NOMO-1 treated with dmso at 0.1 percent for 144 hours (cell line): Measurements from ENCODE around the gene ARHGEF3.

Experiments used
- DNase-seq: peaks from one replicate; lab custom pipeline; 2025; ENCODE audit not compliant: unreplicated experiment; lab: John Stamatoyannopoulos, UW

The ARHGEF3 gene

DNA sequence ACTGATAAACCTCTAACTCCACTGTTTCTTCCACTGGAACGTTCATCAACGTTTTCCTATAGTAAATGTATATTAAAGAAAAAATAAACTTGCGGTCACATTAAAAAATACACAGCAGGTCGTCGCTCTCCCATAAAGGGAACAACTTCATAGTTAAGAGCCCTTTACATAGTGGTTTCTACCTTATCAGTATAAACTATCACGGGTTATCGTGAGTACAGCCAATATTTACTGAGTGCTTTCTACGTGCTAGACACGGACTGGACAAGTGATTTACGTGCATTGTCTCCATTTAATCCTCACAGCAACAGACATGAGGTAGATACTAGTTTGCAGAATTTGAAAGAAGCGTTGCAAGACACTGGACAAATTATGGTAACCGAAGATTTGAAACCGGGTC is 117.7 kb downstream of the ARHGEF3 start:
- no peak for DNase-seq

DNA sequence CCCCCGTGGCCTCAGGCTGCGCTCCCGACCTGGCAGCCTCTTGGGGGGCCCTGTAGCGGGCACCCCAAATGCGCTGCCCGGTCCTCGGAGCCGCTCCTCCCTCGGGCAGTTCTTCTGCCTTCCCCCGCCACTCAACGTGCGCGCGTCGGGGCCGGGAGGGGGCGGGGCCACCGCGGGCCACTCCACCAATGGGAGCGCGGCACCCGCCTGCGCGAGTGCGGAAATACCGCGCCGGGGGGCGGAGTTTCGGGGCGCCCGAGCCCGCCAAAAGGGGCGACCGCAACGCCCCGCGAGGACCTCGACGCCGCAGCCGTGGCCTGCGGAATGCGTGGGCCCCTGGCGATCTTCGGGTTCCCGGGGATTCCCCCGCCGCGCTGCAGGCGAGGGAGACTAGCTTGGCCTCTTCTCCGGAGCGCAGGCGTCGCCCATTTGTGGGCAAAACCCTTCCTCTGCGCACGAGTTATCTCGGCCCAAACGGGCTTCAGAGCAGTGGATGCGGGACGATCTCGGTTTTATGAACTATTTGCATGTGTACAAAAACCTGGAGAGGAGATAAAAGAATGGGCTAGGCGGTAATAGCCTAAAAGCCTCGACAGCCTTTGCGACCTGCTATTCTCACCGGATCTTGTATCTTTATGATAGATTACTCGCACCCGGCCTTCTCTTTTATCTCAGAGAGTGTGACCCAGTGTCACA is 118.5 kb downstream of the ARHGEF3 start, which contains the start of gene TASOR:
Gene TASOR (minus strand): TSS at position 144 of the 696 bp plus-strand sequence. CDS start 259 bp downstream, outside the sequence.
- peak; percentile 44 for DNase-seq

DNA sequence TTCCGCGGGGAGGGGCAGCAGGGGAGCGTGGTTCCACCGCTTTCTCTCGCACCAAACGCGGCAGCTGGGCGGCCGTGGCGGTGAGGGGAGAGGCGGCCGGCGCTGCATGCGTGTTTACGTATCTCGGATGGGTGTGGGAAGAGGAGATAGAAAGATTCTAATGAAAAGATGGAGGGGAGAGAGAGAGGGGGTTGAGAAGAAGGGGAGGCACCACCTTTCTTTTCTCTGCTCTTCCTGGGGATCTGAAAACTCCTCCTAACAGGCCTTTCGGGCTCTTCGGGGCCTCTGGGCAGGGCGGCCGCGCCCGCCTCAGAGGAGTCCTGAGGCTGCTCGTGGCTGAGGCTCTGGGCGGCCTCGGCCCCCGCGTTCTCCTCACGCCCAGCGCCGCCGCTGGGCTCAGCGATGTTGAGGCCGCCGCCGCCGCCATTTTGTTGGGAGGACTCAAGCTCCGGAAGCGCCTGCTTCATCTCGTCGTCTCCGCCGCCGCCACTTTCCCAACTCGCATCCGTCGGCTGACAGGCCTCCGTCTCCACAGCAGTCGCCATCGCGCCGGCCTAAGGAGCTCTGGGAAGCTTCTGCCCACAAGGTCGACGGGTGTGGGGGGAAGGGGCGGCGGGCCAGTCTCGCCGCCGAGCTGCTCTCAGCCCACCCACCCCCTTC is 119.2 kb downstream of the ARHGEF3 start:
- DNase-seq, result peak; percentile 75

DNA sequence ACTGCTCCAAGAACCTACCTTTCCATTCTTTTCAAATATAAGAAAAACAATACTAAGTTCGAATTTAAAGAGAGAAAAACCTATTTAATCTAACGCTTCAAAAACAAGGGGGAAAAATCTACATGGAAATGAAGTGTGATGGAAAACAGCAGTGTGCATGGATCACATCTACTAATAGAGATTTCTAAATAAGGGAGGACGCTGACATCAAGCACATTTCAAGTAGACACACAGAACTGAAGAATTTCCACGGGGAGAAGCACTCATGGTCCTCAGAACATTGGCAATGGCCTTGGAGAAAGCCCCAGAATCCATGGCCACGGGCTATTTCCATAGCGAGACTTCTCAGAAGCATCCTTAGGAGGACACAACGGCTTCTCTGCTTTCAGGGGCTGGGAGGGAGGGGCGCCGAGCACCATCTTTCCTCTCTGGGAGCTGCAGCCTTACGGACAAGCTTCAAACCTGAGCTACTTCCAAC is 119.7 kb downstream of the ARHGEF3 start:
- no peak for DNase-seq

DNA sequence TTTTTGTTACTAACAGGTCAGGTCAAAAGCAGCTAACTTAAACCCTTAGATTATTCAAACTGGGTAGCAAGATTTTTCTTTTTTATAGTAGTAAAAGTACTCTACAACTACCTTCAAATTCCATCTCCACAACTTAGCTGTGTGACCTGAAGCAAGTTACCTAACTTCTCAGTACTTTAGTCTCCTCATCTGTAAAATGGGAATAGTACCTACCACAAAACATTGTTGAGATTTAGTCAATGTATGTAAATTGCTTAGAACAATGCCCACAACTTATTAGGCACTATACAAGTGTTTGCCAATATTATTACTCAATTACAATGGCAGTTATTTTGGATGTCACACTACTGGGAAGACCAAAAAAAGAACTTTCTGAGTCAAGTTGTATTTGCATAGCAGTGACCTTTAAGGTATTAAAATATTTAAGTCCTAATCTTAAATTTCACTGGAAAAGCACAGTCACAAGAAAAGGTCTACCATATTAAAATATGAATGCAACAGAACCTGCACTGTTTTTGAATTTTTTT is 121.6 kb downstream of the ARHGEF3 start:
- DNase-seq, result no peak
